RWPE2 (cell line): ENCODE results near the gene FBXO46.

Experiments used
- ATAC-seq: fragments of 200-7000 bp; cut with Tn5 transposase; 3 replicates; pipeline ENCODE4 v1.9.1; 2021; ENCODE audit warnings: low read depth
- DNase-seq: peaks from one replicate; pipeline ENCODE4 v3.0.0-alpha.2; 2020; ENCODE audit warnings: low spot score
- H3K27ac ChIP-seq: fragments of 450-650 bp; 2 replicates; pipeline ENCODE4 v1.5.1; 2017; ENCODE audit warnings: mild to moderate bottlenecking; ENCODE audit not compliant: poor library complexity, severe bottlenecking
- H3K27me3 ChIP-seq: fragments of 250-450 bp; sonication (Bioruptor Pico); 2 replicates; pipeline ENCODE4 v1.5.1; 2021; ENCODE audit warnings: mild to moderate bottlenecking, moderate library complexity; ENCODE audit not compliant: insufficient read depth, poor library complexity, severe bottlenecking
- H3K36me3 ChIP-seq: fragments of 250-450 bp; sonication (Bioruptor Pico); 2 replicates; pipeline ENCODE4 v1.5.1; 2020; ENCODE audit warnings: low read depth, mild to moderate bottlenecking, moderate library complexity
- H3K4me1 ChIP-seq: fragments of 250-450 bp; sonication (Bioruptor Pico); 2 replicates; pipeline ENCODE4 v1.5.1; 2021; ENCODE audit warnings: mild to moderate bottlenecking, moderate library complexity; ENCODE audit not compliant: insufficient read depth, poor library complexity, severe bottlenecking
- H3K4me3 ChIP-seq: fragments of 250-450 bp; sonication (Bioruptor Pico); 2 replicates; pipeline ENCODE4 v1.5.1; 2021; ENCODE audit warnings: mild to moderate bottlenecking, moderate library complexity; ENCODE audit not compliant: severe bottlenecking
- H3K9me3 ChIP-seq: fragments of 250-450 bp; sonication (Bioruptor Pico); 2 replicates; pipeline ENCODE4 v1.5.1; 2021; ENCODE audit warnings: mild to moderate bottlenecking, moderate library complexity; ENCODE audit not compliant: severe bottlenecking
- TF ChIP-seq, protein P1 (sequence below): fragments of 450-650 bp; IDR thresholded peaks from one replicate; pipeline ENCODE4 v1.5.1; 2017; ENCODE audit warnings: mild to moderate bottlenecking, moderate library complexity; ENCODE audit not compliant: poor library complexity, severe bottlenecking

FBXO46 gene

GRCh38 chr19:45668342-45668871, 62.3 kb downstream of the FBXO46 start:
- peak overlapping the region; percentile 16 for H3K4me3 ChIP-seq
- ATAC-seq = no peak
- TF ChIP-seq, protein P1, sequence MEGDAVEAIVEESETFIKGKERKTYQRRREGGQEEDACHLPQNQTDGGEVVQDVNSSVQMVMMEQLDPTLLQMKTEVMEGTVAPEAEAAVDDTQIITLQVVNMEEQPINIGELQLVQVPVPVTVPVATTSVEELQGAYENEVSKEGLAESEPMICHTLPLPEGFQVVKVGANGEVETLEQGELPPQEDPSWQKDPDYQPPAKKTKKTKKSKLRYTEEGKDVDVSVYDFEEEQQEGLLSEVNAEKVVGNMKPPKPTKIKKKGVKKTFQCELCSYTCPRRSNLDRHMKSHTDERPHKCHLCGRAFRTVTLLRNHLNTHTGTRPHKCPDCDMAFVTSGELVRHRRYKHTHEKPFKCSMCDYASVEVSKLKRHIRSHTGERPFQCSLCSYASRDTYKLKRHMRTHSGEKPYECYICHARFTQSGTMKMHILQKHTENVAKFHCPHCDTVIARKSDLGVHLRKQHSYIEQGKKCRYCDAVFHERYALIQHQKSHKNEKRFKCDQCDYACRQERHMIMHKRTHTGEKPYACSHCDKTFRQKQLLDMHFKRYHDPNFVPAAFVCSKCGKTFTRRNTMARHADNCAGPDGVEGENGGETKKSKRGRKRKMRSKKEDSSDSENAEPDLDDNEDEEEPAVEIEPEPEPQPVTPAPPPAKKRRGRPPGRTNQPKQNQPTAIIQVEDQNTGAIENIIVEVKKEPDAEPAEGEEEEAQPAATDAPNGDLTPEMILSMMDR = no peak
- no peak overlapping the region for H3K27ac ChIP-seq
- no peak for DNase-seq
- no peaks in the 10 kb centered on the region for H3K36me3 ChIP-seq
- H3K27me3 ChIP-seq = no peaks in the 10 kb centered on the region
- H3K9me3 ChIP-seq = no peaks in the 10 kb centered on the region
- H3K4me1 ChIP-seq = peaks cover 6% of the 10 kb centered on the region

GRCh38 chr19:45667620-45668341, 62.9 kb downstream of the FBXO46 start, which contains the start of gene GIPR:
TSS of gene GIPR (plus strand) at chr19:45668221. CDS start at chr19:45669521, 1,300 bp downstream.
- Histone ChIP-seq H3K27me3 (no peaks in the 10 kb centered on the region), H3K4me3 (peak within 1 kb of the TSS; percentile 16), H3K4me1 (peaks cover 6% of the 10 kb centered on the region), H3K36me3 (no peaks in the 10 kb centered on the region), H3K27ac (no peak within 1 kb of the TSS), H3K9me3 (no peaks in the 10 kb centered on the region)
- DNase-seq = no peak
- TF ChIP-seq, protein P1 = no peak
- ATAC-seq = peak; percentile 33; the same call in 2 of the 3 replicates

- Histone ChIP-seq H3K27ac (no peak overlapping the region), H3K9me3 (no peaks in the 10 kb centered on the region), H3K36me3 (no peaks in the 10 kb centered on the region), H3K27me3 (no peaks in the 10 kb centered on the region), H3K4me3 (no peak overlapping the region), H3K4me1 (peaks cover 6% of the 10 kb centered on the region)
- DNase-seq (no peak), ATAC-seq (no peak)
- TF ChIP-seq, protein P1 = no peak
These were observed 66.1 kb downstream of the FBXO46 start for GRCh38 chr19:45664575-45664974.

- Histone ChIP-seq H3K27me3 (no peaks in the 10 kb centered on the region), H3K36me3 (no peaks in the 10 kb centered on the region), H3K27ac (no peak overlapping the region), H3K4me3 (no peak overlapping the region), H3K4me1 (peaks cover 6% of the 10 kb centered on the region), H3K9me3 (no peaks in the 10 kb centered on the region)
- no peak for ATAC-seq
- TF ChIP-seq, protein P1 = no peak
- DNase-seq = no peak
These were observed 66.9 kb downstream of the FBXO46 start for GRCh38 chr19:45663800-45664199.

DNA sequence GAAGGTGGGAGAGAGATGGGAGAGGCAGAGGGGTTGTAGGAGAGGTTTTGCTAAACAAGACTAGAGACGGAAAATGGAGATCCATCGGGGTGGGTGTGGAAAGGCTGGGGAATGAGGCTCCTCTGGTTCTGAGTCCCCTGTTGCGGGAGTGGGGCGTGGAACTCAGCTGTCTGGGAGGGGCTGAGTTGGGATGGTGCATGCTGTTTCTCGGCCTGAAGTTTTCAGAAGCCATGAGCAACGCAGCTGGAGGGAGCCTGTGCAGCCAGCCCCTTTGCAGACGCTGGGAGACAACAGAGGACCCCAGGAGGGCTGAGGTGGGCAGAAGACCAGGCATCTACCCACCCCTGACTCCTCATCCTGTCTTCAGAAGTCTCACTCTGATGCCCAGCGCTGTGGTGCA, 70.1 kb downstream of the FBXO46 start:
- DNase-seq (no peak), ATAC-seq (no peak)
- Histone ChIP-seq H3K27ac (no peak overlapping the region), H3K27me3 (no peaks in the 10 kb centered on the region), H3K9me3 (no peaks in the 10 kb centered on the region), H3K36me3 (no peaks in the 10 kb centered on the region), H3K4me3 (no peak overlapping the region), H3K4me1 (no peaks in the 10 kb centered on the region)
- TF ChIP-seq, protein P1 = no peak
